SH-SY5Y (cell line): Measurements from ENCODE around the gene HMCN2.

ENCODE experiments used
- GATA2 ChIP-seq: IDR thresholded peaks from 2 replicates; pipeline ENCODE4 v1.6.1; 2011; ENCODE audit warnings: mild to moderate bottlenecking, low read depth, low read length
- GATA3 ChIP-seq: IDR thresholded peaks from 2 replicates; pipeline ENCODE4 v1.6.1; 2011; ENCODE audit warnings: low read depth, mild to moderate bottlenecking, low read length, moderate library complexity

DNA sequence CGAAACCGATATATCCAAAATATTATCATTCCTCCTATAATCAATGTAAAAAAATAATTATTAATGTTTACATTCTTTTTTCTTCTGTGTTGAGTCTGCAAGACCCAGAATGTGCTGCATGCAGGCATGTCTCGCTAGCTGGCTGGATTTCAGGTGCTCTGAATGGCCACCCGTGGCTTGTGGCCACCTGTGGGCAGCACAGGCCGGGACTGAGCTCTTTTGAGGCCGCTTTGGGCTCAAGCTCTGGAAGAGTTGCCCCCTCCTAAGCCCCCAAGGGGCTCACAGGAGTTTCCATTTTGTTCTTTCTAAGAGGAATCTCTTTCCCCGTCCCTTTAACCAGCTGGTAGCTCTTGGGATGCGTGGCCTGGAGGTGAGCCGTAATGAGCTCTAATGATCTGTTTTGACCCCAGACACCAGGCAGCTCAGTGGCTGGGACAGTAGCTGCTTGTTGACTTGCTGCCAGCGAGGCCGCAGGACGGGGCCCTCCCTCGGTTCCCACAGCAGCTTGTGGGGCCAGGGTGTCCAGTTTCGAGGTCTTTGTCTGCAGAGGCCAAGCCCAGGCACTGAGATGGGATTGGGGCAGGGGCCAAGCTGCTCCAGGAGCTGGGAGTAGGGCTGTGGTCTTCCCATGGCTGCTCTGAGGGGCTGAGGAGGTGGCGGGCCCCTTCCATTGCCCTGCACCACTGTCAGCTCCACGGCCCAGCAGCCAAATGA lies 200.0 kb downstream of the HMCN2 start:
- TF ChIP-seq GATA2, result no peak
- no peak for TF ChIP-seq GATA3
